ENCODE measurements around the gene TM9SF3. TPM values are rescaled to one million over a fixed set of nuclear protein-coding genes. Genes with fewer than 3 reads are reported as not detected.

The TM9SF3 gene
- total and polyA plus RNA-seq, 2 donors (not counting 1 experiment from before 2014, with no cell fraction given): 6.9 to 63.4 TPM

DNA sequence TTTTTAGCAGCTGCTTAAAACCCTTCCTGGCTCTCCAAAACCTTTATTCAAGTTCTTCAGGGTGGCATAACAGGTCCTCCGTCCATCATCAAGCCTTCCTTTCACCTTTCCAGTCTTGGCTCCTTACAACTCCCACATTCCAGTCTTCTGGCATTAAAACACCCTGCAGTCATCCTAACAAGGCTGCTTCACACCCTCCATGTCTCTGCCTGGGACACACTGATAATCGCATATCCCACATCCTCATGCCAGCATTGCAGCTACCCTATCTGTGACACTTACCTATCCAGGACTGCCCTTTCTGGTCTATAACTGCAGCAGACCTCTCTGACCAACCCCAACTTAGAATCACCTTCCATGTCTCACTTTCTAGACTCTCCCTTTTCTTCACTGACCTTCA, 70.5 kb downstream of the TM9SF3 start:
- H3K27ac Mint-ChIP-seq: no peak overlapping the region
- Histone ChIP-seq H3K4me1 (ENCODE audit: control insufficient read depth in 2 of 2, insufficient read depth in 2 of 2, low read length in 2 of 2) (peaks cover 16 to 19% of the 10 kb centered on the region in 2 donors), H3K9me3 (ENCODE audit: control extremely low read depth in 1 of 3, control insufficient read depth in 2 of 3, insufficient read depth in 1 of 3, low read length in 2 of 3) (peaks cover 0 to 3% (median 0%) of the 10 kb centered on the region in 3 donors), H3K9ac (ENCODE audit: low read length) (no peak overlapping the region), H3K27ac (ENCODE audit: low read length in 2 of 2) (no peak overlapping the region), H4K20me1 (ENCODE audit: control insufficient read depth, insufficient read depth, low read length, poor library complexity, severe bottlenecking) (no peaks in the 10 kb centered on the region), H2AFZ (ENCODE audit: insufficient read depth, low read depth, low read length, poor library complexity, severe bottlenecking) (no peak overlapping the region), H3K79me2 (ENCODE audit: control insufficient read depth, insufficient read depth, low read length) (no peaks in the 10 kb centered on the region), H3K27me3 (replicated peaks in 1 of 4; ENCODE audit: control extremely low read depth in 1 of 4, control insufficient read depth in 3 of 4, insufficient read depth in 4 of 4, low read length in 3 of 4) (peaks cover 2 to 34% (median 9%) of the 10 kb centered on the region in 4 experiments), H3K36me3 (replicated peaks in 1 of 2; ENCODE audit: control extremely low read depth in 1 of 2, control insufficient read depth in 1 of 2, extremely low read depth in 1 of 2, insufficient read depth in 2 of 2, low read length in 1 of 2) (peaks cover 0 to 11% of the 10 kb centered on the region in 2 experiments), H3K4me2 (replicated peaks; ENCODE audit: low read depth, low read length, poor library complexity, severe bottlenecking) (no peak overlapping the region), H3K4me3 (ENCODE audit: control extremely low read depth in 1 of 5, extremely low read depth in 1 of 5, insufficient read depth in 1 of 5, low read depth in 2 of 5, low read length in 4 of 5) (no peak overlapping the region)
- H3K4me1 Mint-ChIP-seq: peaks cover 23% of the 10 kb centered on the region
- H3K27me3 Mint-ChIP-seq: peaks cover 6% of the 10 kb centered on the region
- DNase-seq: no peak
- no peak for ATAC-seq (ENCODE audit: low read depth)
- H3K4me3 Mint-ChIP-seq: no peak overlapping the region
- no peaks in the 10 kb centered on the region for H3K9me3 Mint-ChIP-seq (ENCODE audit: insufficient read depth)
- WGBS (ENCODE audit: insufficient coverage): 98% methylated on average over 2 of the region's 2 CpGs
- TF ChIP-seq, protein P1, sequence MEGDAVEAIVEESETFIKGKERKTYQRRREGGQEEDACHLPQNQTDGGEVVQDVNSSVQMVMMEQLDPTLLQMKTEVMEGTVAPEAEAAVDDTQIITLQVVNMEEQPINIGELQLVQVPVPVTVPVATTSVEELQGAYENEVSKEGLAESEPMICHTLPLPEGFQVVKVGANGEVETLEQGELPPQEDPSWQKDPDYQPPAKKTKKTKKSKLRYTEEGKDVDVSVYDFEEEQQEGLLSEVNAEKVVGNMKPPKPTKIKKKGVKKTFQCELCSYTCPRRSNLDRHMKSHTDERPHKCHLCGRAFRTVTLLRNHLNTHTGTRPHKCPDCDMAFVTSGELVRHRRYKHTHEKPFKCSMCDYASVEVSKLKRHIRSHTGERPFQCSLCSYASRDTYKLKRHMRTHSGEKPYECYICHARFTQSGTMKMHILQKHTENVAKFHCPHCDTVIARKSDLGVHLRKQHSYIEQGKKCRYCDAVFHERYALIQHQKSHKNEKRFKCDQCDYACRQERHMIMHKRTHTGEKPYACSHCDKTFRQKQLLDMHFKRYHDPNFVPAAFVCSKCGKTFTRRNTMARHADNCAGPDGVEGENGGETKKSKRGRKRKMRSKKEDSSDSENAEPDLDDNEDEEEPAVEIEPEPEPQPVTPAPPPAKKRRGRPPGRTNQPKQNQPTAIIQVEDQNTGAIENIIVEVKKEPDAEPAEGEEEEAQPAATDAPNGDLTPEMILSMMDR (IDR thresholded peaks at IDR 0.05): no peak
- no peak for TF ChIP-seq EZH2 (IDR thresholded peaks at IDR 0.05; ENCODE audit: borderline replicate concordance, insufficient read depth, low read depth, low read length, poor library complexity, severe bottlenecking)
- ChIA-PET POLR2A (no interaction called here), CTCF (interaction anchor here (1.1 kb wide), 1 partner anchor 28 kb away, joined by 3 read pairs; no protein-coding TSS in a partner anchor)
- intact Hi-C loops (cut with micrococcal nuclease): no loop called here
